Activated naive CD8-positive, alpha-beta T cell treated with anti-CD3 and anti-CD28 coated beads, Interleukin-2, amount 10 ng/mL, durations not matched to agents 7 days and 5 days (primary cell): ENCODE data around the gene KCNQ1OT1. TPM values are rescaled to one million over a fixed set of nuclear protein-coding genes. Genes with fewer than 3 reads are reported as not detected.

Experiments used
- ATAC-seq: fragments of 150-1000 bp; cut with Tn5 transposase; one replicate; pipeline ENCODE4 v1.10.0; 2021; ENCODE audit warnings: low read depth, moderate library complexity
- POLR2A ChIA-PET: fragments of 350-600 bp; sonication (Branson Sonifier 250); formaldehyde crosslinking; loops from one replicate; lab custom pipeline; 2021; ENCODE audit warnings: antibody characterized with exemption; lab: Charles Lee
- DNase-seq: peaks from one replicate; pipeline ENCODE4 v3.0.0; 2021
- H3K27ac Mint-ChIP-seq: one replicate; pipeline ENCODE4 v1.8.0; 2022; ENCODE audit warnings: mild to moderate bottlenecking, mixed read lengths
- H3K27me3 Mint-ChIP-seq: one replicate; pipeline ENCODE4 v1.8.0; 2022; ENCODE audit warnings: mild to moderate bottlenecking, moderate library complexity, mixed read lengths
- H3K36me3 Mint-ChIP-seq: one replicate; pipeline ENCODE4 v1.8.0; 2021; ENCODE audit warnings: mild to moderate bottlenecking, mixed read lengths
- H3K4me1 Mint-ChIP-seq: one replicate; pipeline ENCODE4 v1.8.0; 2021; ENCODE audit warnings: mixed read lengths
- H3K4me3 Mint-ChIP-seq: one replicate; pipeline ENCODE4 v1.8.0; 2022; ENCODE audit warnings: mild to moderate bottlenecking, moderate library complexity, mixed read lengths
- H3K9me3 Mint-ChIP-seq: one replicate; pipeline ENCODE4 v1.8.0; 2021; ENCODE audit warnings: mixed read lengths
- total RNA-seq, 2 experiments: library from RNA; stranded (reverse); gene quantifications; one replicate each; pipeline ENCODE4 v1.2.3, GENCODE V29; 2021

KCNQ1OT1 gene
- total RNA-seq, 2 experiments from 2014 or later: 0.28 to 0.34 TPM

GRCh38 chr11:2697866-2698265 is 1.9 kb downstream of the KCNQ1OT1 start:
- POLR2A ChIA-PET: no interaction called here
- peaks cover 4% of the 10 kb centered on the region for H3K27me3 Mint-ChIP-seq
- H3K27ac Mint-ChIP-seq: no peak overlapping the region
- H3K9me3 Mint-ChIP-seq: no peaks in the 10 kb centered on the region
- DNase-seq (no peak), ATAC-seq (no peak)
- H3K4me3 Mint-ChIP-seq: no peak overlapping the region
- H3K36me3 Mint-ChIP-seq: peaks cover 7% of the 10 kb centered on the region
- peaks cover 17% of the 10 kb centered on the region for H3K4me1 Mint-ChIP-seq

GRCh38 chr11:2696455-2696854 is 3.3 kb downstream of the KCNQ1OT1 start:
- H3K9me3 Mint-ChIP-seq: no peaks in the 10 kb centered on the region
- no peak overlapping the region for H3K4me3 Mint-ChIP-seq
- H3K36me3 Mint-ChIP-seq: peaks cover 7% of the 10 kb centered on the region
- H3K4me1 Mint-ChIP-seq: peaks cover 16% of the 10 kb centered on the region
- no peak for DNase-seq
- H3K27me3 Mint-ChIP-seq: peaks cover 4% of the 10 kb centered on the region
- POLR2A ChIA-PET: no interaction called here
- ATAC-seq: no peak
- H3K27ac Mint-ChIP-seq: no peak overlapping the region

DNA sequence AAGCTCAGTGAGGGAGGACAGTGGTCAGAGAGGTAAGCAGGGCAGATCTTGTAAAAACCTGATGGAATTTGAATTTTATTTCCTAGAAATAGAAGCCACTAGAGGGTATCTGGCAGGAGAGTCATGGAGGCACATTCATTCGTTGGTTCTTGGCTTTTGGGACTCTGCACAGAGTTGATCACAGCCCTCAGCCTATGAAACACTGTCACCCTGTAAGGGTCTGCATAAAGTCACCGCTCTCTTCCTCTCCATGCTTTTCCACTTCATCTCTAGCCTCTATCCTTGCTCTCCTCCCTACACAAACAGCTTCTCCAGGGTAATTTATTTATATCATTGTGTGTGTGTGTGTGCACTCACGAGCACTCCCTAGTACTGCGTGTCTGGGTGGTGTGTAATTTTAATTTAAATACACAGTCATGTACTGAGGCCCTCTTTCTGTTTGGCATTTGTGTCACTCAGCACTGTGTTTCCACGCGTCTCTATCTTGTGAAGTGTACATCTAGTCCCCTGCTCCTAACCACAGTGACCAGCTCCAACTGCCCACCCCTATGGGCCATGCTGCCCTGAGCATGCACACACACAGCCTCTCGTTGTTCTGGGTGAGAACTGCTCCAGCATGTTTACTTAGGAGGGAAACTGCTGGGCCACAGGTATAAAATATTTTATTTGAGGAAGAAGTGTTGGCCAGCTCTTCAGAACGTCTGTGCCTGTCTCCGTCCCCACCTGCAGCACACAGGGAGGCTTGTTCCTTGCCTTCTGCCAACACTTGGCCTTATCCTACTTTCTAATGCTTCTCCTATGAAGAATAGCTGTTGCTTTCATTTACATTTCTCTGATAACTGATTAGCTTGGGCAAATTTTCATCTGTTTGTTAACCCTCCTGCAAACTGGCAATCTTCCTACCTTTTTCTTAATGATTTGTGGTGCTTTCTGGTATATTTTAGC is 4.5 kb downstream of the KCNQ1OT1 start:
- peaks cover 4% of the 10 kb centered on the region for H3K27me3 Mint-ChIP-seq
- ATAC-seq (no peak), DNase-seq (no peak)
- POLR2A ChIA-PET: interaction anchor here (0.5 kb wide), 1 partner anchor 313 kb away, joined by 3 read pairs; no protein-coding TSS in a partner anchor
- no peaks in the 10 kb centered on the region for H3K9me3 Mint-ChIP-seq
- H3K27ac Mint-ChIP-seq: no peak overlapping the region
- H3K36me3 Mint-ChIP-seq: peaks cover 7% of the 10 kb centered on the region
- peaks cover 12% of the 10 kb centered on the region for H3K4me1 Mint-ChIP-seq
- no peak overlapping the region for H3K4me3 Mint-ChIP-seq

DNA sequence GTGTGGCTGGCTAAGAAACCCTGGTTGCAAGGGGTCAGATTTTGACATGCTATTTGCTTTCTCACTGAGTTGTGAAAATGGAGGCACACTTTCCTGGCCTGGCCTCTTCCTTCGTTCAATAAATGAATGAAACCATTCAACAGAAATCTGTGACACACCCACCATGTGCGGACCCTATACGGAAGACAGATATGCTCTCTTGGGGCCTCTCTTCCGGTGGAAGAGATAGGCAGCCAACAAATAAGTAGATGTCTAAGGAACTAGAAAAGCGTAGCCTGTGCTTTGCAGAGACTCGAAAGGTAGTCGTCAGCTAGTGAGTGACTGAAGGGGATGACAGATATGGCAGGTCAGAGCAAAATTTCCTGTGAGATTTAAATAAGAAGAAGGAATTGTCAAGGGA is 5.3 kb downstream of the KCNQ1OT1 start:
- H3K4me1 Mint-ChIP-seq: peaks cover 13% of the 10 kb centered on the region
- H3K9me3 Mint-ChIP-seq: no peaks in the 10 kb centered on the region
- H3K4me3 Mint-ChIP-seq: no peak overlapping the region
- no peak for DNase-seq
- H3K36me3 Mint-ChIP-seq: peaks cover 7% of the 10 kb centered on the region
- peaks cover 4% of the 10 kb centered on the region for H3K27me3 Mint-ChIP-seq
- H3K27ac Mint-ChIP-seq: no peak overlapping the region
- POLR2A ChIA-PET: interaction anchor here (0.5 kb wide), 1 partner anchor 314 kb away, joined by 3 read pairs; no protein-coding TSS in a partner anchor
- ATAC-seq: no peak

GRCh38 chr11:2693271-2694261 is 6.2 kb downstream of the KCNQ1OT1 start:
- no peak for DNase-seq
- POLR2A ChIA-PET: no interaction called here
- H3K4me3 Mint-ChIP-seq: no peak overlapping the region
- no peaks in the 10 kb centered on the region for H3K27me3 Mint-ChIP-seq
- no peak overlapping the region for H3K27ac Mint-ChIP-seq
- no peaks in the 10 kb centered on the region for H3K9me3 Mint-ChIP-seq
- no peak for ATAC-seq
- peaks cover 7% of the 10 kb centered on the region for H3K4me1 Mint-ChIP-seq
- peaks cover 6% of the 10 kb centered on the region for H3K36me3 Mint-ChIP-seq

DNA sequence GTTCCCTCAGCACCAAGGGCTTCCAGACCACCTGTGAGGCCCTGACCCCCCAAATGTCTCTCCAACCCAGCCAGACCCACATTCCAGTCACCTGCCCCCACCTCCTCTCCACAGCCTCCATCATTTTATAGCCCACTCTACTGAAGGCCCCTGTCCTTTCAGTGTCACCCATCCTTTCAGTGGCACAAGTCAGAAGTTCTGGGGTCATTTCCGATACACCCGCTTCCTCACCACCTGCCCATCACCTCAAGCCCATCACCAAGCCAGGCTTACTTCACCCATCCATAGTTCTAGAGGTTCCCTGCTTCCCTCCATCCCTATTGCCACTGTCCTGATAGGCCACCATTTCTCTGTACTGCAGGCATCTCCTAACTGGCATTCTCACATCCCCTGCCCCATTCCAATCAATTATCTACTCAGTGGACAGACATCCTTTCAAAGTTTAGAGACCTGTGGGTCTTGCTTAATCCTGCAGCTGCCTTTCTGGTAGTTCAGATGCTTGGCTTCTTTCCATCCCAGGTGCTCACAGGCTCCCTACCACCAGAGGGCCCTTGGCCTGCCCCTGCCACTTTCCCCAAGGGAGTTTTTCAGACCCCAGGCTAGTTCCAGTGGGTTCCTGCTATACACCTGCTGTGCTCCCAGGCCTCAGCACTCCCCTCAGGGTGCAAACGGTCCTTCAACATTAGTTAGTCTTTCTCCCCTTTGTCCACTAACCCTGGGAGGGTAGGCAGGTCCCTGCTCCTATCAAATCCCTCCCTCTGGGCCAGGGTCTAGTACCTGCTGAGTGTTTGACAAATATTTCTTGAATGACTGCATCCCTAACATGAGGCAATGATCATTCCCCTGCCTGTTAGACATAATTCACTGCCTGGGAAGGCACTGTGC is 7.6 kb downstream of the KCNQ1OT1 start:
- no peaks in the 10 kb centered on the region for H3K27me3 Mint-ChIP-seq
- H3K27ac Mint-ChIP-seq: no peak overlapping the region
- ATAC-seq (no peak), DNase-seq (no peak)
- peaks cover 3% of the 10 kb centered on the region for H3K4me1 Mint-ChIP-seq
- H3K36me3 Mint-ChIP-seq: peaks cover under 1% of the 10 kb centered on the region
- H3K4me3 Mint-ChIP-seq: no peak overlapping the region
- POLR2A ChIA-PET: no interaction called here
- no peaks in the 10 kb centered on the region for H3K9me3 Mint-ChIP-seq

DNA sequence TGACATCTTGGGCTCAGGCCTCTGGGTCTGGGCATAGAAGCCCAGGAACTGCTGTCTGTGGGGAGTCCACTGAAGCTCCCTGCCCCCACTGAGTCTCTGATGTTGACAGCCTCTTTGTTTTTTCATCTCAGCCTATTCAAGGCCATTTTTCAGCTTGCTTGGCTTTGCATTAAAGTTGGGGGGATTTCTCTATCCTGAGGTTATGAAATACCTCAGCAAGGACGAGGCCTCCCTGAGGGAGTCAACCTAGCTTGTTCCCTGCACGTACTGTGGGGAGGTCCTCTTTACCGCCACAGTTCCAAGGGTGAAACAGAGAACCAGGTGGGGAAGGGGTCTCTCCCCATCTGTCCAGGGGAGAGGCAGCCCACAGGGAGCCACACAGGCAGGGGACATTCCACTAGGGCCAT is 8.4 kb downstream of the KCNQ1OT1 start:
- peaks cover 3% of the 10 kb centered on the region for H3K4me1 Mint-ChIP-seq
- POLR2A ChIA-PET: no interaction called here
- no peaks in the 10 kb centered on the region for H3K27me3 Mint-ChIP-seq
- H3K4me3 Mint-ChIP-seq: no peak overlapping the region
- no peaks in the 10 kb centered on the region for H3K36me3 Mint-ChIP-seq
- DNase-seq: no peak
- no peak overlapping the region for H3K27ac Mint-ChIP-seq
- no peak for ATAC-seq
- no peaks in the 10 kb centered on the region for H3K9me3 Mint-ChIP-seq

GRCh38 chr11:2690596-2691354 is 9.0 kb downstream of the KCNQ1OT1 start:
- no peak for DNase-seq
- H3K27ac Mint-ChIP-seq: no peak overlapping the region

GRCh38 chr11:2689651-2690575 is 9.9 kb downstream of the KCNQ1OT1 start:
- ATAC-seq (no peak), DNase-seq (no peak)
- Mint-ChIP-seq H3K27ac (peak overlapping the region; percentile 39), H3K27me3 (no peaks in the 10 kb centered on the region), H3K4me3 (no peak overlapping the region), H3K36me3 (no peaks in the 10 kb centered on the region), H3K4me1 (peaks cover 3% of the 10 kb centered on the region), H3K9me3 (no peaks in the 10 kb centered on the region)
- POLR2A ChIA-PET: interaction anchor here (1.3 kb wide), 1 partner anchor 10 kb away, joined by 4 read pairs; the partner anchor contains the start of gene KCNQ1OT1

More at GRCh38 chr11:2690596-2691354, 9.0 kb downstream of the KCNQ1OT1 start:
- Mint-ChIP-seq H3K27me3 (no peaks in the 10 kb centered on the region), H3K4me3 (no peak overlapping the region), H3K9me3 (no peaks in the 10 kb centered on the region), H3K4me1 (peaks cover 3% of the 10 kb centered on the region), H3K36me3 (no peaks in the 10 kb centered on the region)
- ATAC-seq: no peak
- POLR2A ChIA-PET: no interaction called here

DNA sequence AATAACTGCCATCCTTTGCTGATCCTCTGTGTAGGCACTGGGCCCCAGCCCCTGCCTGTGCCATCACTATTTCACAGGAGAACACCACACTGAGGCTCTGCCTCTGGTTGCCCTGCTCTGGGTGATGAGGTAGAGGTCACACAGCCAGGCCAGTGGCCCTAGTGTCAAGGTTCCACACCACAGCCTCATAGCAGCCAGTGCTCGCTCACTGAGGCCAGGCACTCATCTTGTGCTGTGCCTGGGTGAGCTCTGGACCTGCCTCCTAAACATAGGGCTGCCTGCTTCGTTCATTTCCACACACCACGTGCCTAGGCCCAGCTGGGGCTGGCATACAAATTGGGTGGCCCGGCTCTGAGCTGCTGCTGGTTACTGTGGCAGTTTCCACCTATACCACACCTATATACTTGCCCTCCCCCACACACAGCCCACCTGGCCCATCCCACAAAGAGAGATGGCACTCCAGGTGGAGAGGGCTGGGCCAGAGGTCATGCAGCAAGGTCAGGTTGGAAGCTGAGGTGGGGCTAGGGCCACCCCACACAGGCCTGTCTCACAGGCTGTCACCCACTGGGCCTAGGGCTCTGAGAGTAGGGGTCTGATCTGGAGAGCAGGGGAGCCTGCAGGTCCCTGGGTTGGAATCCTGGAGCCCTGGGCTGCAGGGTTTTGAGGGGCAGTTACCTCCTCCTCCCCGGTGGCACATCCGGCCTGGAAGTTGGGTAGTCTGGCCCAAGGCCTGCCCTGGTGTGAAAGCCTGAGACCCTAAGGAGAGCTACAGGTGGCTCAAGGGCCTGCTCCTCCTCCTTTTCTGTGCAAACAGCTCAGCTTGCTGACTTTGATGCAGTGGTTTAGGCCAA is 11.2 kb downstream of the KCNQ1OT1 start:
- ATAC-seq (no peak), DNase-seq (peak; percentile 28)
- H3K4me1 Mint-ChIP-seq: peaks cover 1% of the 10 kb centered on the region
- H3K9me3 Mint-ChIP-seq: no peaks in the 10 kb centered on the region
- H3K27ac Mint-ChIP-seq: no peak overlapping the region
- no peak overlapping the region for H3K4me3 Mint-ChIP-seq
- POLR2A ChIA-PET: interaction anchor here (1.3 kb wide), 1 partner anchor 11 kb away, joined by 4 read pairs; the partner anchor contains the start of gene KCNQ1OT1
- H3K36me3 Mint-ChIP-seq: no peaks in the 10 kb centered on the region
- H3K27me3 Mint-ChIP-seq: no peaks in the 10 kb centered on the region
